Panc1 (cell line): Measurements from ENCODE around the gene ERMAP.

Source experiments
- CTCF ChIP-seq: fragments of 450-650 bp; IDR thresholded peaks from 2 replicates; pipeline ENCODE4 v1.5.1; 2017; ENCODE audit warnings: mild to moderate bottlenecking
- REST ChIP-seq, 2 experiments: IDR thresholded peaks; 2 replicates each; pipeline ENCODE4 v1.6.1; 2011 to 2012; ENCODE audit warnings: low read depth in 2 of 2, control low read depth in 1 of 2, low read length in 1 of 2, mild to moderate bottlenecking in 1 of 2, moderate library complexity in 1 of 2; ENCODE audit not compliant: insufficient read depth in 1 of 2
- TCF7L2 ChIP-seq: IDR thresholded peaks from 2 replicates; pipeline ENCODE4 v1.6.1; 2011; ENCODE audit warnings: mild to moderate bottlenecking, low read depth, low read length, inconsistent platforms

- no peak for TF ChIP-seq CTCF
- no peak for TF ChIP-seq TCF7L2
- TF ChIP-seq REST (IDR thresholded peaks at IDR 0.05; ENCODE audit: insufficient read depth in 1 of 2, low read depth in 2 of 2, low read length in 1 of 2): no peak
Measured at GRCh38 chr1:42776502-42776901, 40.4 kb upstream of the ERMAP start.
